Measurements from ENCODE around the gene PCBD2.
"Not testable (repeated sequence)": the region's sequence is repeated elsewhere in the genome, so short reads cannot be mapped to it uniquely, and the experiment has no call there.

Gene PCBD2

DNA sequence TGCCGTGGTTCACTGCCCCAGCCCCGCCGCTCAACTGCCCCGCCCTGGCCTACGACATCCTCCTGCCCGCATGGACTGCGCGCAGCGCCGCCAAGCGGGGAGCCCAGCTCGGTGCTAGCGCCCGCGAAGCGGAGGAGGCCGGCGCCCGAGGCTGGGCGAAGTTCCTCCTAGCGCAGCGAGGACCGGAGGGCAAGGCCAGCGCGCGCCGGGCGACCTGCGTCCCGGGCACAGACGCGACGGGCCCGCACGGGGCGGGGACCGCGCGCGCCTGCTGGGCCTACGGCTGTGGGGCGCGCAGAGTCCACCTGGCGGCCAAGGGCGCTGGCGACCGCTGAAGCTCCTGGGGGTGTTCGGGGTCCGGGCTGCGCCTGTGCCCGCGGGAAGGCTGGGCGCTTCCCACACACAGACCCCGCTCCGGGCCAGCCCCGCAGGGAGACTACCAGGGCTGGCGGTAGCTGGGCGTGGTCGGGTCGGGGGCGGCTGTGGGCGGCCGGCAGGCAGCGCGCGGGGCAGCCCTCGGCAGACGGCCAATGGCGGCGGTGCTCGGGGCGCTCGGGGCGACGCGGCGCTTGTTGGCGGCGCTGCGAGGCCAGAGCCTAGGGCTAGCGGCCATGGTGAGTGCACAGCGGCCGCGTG lies at the start of gene PCBD2:
Gene PCBD2, plus strand, starts transcription at position 522 of the 636 bp plus-strand sequence. Its CDS starts 9 bp downstream, at position 531.
- DNase-seq: peak; percentile 91

DNA sequence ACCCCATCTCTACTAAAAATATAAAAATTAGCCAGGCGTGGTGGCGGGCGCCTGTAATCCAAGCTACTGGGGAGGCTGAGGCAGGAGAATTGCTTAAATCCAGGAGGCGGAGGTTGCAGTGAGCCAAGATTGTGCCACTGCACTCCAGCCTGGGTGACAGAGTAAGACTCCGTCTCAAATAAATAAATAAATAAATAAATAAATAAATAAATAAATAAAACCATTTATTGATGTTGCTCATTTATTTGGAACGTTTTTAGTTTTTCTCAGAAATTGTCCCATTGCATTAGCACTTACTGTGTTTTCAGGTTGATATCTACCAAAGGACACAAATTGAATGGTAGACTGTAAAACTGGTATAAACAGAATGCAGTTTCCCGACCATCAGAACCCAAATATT lies 48.5 kb upstream of the PCBD2 start:
- DNase-seq: not testable (repeated sequence)

DNA sequence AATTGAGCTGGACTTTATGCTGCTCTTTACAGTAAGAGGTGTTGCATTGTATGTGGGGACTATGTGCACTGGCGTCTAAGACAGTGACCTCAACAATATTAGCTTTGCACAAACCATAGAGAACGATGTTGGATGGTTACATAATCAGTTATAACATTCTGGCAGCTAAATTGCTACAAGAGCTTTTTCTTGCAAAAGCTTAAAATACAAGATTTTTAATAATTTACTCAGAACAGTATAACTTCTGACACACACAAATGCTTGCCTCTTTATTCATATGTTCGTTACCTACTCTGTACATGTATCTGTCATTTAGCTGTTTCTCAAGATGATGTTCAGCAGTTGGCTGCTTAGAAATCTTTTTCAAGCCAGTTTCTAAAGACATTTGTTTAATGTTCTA lies 47.5 kb upstream of the PCBD2 start:
- no peak for DNase-seq

DNA sequence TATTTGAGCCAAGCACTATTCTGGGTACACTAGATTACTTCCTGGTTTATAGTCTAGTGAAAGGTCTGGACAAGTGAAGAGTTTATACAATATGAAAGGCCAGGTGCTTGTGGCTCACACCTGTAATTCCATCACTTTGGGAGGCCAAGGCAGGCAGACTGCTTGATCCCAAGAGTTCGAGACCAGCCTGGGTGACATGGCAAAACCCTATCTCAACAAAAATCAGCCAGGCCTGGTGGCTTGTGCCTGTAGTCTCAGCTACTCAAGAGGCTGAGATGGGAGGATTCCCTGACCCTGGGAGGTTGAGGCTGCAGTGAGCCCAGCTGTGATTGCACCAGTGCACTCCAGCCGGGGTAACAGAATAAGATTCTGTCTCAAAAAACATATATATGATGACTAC lies 40.2 kb upstream of the PCBD2 start:
- no peak for DNase-seq

DNA sequence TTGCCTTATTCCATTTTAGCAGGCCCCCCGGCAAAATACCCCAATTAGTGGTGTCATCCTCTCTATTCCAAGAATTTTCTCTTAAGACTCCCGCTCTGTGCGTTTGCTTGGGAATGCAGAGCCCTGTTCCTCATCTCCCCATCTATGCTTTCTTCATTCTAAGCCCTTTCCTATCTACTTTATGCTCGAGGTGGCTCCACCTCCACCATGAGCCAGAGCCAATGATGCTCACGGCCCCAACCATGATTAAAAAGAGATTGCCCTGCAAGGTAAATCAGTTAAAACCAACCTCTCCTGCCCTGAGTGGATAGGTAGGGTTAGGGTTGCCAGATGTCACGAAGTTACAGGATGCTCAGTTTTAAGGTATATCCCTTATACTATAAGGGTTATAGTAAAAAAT lies 31.4 kb upstream of the PCBD2 start:
- peak; percentile 22 for DNase-seq

DNA sequence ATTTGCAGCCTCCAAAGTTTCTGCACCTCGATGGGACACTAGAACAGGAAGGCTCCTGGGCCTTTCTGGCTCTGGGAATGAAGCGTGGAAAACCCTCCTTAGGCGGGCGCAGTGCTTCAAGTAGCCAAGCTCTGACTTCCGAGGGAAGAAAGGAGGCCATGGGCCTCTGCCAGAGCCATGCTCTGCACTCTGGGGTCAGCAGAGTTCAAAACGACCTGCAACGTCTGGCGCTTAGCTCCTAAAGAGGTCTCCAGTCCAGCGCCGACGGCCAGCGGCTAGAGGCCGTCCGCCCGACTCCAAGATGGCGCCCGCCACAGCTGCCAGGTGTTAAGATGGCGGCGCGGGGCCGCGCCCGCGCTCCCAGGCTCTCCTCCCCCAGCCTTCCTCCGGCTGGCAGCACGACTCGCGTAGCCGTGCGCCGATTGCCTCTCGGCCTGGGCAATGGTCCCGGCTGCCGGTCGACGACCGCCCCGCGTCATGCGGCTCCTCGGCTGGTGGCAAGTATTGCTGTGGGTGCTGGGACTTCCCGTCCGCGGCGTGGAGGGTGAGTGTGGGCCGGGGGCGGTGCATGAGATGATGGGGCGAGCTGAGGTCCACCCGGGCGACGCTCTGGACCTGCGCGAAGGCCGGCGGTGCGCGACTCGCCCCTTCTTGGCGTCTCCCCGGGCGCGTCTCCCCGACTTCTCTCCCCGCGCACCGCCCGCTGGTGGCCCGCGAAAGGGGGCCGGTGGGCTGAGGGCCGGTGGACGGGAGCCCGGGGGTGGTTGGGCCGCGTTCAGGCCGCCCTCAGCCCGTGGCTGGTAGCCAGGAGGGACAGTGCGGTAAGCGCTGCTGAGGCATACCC lies 30.7 kb upstream of the PCBD2 start, which contains the start of gene TXNDC15:
Gene TXNDC15, plus strand, starts transcription at position 385 of the 844 bp plus-strand sequence. Its CDS starts 57 bp downstream, at position 442.
- peak; percentile 81 for DNase-seq

DNA sequence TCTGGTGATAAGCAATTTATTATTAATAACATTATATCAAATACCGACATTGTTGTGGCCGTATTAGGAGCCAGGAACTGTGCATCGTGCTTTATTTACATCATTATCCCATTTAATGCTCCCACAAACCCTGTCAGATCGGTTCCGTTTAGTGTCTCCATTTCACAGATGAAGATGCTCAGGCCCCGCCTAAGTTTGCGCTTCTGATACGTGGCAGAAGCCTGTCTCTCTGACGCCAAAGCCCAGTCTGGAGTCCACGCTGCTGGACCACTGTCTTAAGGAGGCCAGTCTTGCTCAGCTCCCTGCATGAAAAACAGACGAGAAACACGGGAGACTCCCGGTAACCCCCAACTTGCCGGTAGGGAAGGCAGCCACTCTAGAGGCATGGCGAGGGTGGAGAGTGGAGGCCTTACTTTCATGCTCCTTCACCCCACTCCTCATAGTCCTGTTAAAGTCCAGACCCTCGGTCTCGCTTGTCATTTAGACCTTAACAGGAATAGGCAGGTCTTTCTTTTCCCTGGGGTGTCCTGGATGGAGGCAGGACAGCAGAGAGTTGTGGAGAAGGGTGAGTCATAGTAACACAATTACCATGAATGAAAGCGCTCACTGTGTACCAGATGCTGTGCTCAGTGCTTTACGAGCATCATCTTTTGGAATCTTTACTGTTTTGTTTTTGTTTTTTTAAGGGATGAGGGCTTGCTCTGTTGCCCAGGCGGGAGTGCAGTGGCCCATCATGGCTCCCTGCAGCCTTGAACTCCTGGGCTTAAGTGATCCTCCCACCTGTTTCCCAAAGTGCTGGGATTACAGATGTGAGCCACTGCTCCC lies 29.9 kb upstream of the PCBD2 start:
- DNase-seq: peak; percentile 44

DNA sequence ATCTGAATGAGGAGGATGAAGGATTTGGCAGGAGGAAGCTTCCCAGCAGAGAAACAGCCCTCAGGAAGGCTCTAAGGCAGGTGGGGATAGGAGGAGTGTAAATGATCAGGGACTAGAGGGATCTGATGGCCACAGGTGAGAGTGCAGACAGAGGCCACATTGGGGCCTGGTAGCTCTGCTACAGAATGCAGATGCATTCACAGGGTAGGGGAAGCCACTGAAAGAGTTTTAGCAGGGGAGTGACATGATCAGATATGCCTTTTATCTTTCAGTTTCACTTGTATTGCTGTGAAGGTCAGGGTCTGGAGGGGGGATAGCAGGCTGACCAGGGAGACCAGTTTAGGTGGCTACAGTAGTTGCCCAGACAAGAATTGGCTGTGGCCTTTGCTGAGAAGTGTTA lies 27.8 kb upstream of the PCBD2 start:
- DNase-seq: no peak

DNA sequence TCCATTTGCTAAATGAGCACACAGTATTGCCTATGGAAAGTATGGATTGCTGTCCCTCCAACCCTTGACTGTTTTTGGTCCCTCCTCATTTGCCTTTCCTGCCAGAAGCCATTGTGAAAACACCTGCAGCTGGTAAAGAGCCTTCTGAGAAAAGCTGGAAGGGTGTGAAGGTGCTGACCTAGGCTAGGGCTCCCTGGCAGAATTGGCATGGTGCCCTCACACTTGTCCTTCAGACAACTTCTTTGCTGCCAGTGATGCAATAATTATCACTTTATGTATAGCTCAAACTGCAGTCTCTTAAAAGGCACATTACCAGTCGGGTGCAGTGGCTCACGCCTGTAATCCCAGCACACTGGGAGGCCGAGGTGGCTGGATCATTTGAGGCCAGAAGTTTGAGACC lies 26.5 kb upstream of the PCBD2 start:
- no peak for DNase-seq

DNA sequence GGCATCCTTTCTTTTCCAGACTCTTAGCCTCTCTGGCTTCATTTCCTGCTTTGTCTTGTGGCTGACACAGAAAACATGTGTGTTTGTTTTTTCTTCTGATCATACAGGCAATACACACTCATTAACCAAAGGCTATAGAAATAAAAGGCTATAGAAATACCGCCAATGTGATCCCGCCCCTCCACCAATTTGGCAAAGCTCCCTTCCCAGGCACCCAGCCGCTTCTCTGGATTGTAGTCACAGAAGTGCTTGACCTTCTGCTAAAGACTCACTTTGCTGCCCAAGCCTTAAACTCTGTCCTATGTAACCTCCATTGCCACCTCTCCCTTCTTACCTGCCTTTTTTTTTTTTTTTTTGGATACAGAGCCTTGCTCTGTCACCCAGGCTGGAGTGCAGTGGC lies 25.5 kb upstream of the PCBD2 start:
- no peak for DNase-seq

DNA sequence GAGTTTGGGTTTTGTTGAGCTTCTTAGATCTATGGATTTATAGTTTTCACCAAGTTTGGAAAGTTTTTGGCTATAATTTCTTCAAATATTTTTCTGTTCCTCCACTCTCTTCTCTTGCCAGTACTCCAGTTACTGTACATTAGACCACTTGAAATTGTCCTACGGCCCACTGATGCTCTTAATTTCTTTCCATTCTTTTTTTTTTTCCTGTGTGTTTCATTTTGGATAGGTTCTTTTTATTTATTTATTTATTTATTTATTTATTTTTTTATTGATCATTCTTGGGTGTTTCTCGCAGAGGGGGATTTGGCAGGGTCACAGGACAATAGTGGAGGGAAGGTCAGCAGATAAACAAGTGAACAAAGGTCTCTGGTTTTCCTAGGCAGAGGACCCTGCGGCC lies 24.0 kb upstream of the PCBD2 start:
- not testable (repeated sequence) for DNase-seq

DNA sequence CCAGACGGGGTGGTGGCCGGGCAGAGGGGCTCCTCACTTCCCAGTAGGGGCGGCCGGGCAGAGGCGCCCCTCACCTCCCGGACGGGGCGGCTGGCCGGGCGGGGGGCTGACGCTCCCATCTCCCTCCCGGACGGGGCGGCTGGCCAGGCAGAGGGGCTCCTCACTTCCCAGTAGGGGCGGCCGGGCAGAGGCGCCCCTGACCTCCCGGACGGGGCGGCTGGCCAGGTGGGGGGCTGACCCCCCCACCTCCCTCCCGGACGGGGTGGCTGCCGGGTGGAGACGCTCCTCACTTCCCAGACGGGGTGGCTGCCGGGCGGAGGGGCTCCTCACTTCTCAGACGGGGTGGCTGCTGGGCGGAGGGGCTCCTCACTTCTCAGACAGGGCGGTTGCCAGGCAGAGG lies 23.2 kb upstream of the PCBD2 start:
- not testable (repeated sequence) for DNase-seq

DNA sequence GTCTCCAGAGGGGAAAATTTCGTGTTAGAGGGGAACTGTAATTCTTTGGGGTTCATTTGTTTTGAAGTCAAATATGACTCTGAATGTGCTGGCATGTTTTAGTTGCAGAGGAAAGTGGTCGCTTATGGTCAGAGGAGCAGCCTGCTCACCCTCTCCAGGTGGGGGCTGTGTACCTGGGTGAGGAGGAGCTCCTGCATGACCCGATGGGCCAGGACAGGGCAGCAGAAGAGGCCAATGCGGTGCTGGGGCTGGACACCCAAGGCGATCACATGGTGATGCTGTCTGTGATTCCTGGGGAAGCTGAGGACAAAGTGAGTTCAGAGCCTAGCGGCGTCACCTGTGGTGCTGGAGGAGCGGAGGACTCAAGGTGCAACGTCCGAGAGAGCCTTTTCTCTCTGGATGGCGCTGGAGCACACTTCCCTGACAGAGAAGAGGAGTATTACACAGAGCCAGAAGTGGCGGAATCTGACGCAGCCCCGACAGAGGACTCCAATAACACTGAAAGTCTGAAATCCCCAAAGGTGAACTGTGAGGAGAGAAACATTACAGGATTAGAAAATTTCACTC lies 17.3 kb upstream of the PCBD2 start:
- DNase-seq: no peak

DNA sequence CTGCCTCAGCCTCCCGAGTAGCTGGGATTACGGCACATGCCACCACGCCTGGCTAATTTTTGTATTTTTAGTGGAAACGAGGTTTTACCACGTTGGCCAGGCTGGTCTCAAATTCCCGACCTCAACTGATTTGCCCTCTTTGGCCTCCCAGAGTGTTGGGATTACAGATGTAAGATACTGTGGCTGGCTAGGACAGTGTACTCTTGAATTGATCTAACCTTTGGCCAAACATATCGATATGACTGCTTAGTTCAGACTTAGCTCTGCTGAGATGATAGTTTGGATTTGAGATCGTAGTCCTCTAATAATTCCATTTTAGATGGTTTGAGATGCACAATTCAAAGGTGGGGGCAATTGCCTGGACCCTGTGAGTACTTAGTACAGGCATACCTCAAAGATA lies 15.6 kb upstream of the PCBD2 start:
- DNase-seq: no peak

DNA sequence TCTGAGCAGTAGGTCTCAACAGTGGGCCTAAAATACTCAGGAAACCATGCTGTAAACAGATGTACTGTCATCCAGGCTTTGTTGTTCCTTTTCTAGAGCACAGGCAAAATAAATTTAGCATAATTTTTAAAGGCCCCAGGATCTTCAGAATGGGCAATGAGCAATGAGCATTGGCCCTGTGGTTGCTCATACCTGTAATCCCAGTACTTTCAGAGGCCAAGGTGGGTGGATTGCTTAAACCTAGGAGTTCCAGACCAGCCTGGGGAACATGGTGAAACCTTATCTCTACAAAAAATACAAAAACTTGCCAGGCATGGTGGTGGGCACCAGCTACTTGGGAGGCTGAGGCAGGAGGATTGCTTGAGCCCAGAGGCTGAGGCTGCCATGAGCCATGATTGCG lies 13.5 kb upstream of the PCBD2 start:
- DNase-seq: no peak

DNA sequence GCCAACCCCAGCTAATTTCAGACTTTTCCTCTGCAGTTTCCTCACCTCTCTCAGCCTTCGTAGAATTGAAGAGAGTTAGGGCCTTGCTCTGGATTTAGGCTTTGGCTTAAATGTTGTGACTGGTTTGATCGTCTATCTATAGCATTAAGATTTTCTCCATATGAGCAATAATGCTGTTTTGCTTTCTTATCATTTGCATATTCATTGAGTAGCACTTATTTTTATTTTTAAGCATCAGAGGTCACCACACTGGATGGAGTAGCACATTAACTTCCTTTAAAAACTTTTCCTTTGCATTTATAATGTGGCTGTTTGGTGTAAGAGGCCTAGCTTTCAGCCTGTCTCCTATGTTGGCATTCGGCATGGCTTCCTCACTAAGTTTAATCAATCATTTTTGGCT lies 12.6 kb upstream of the PCBD2 start:
- DNase-seq: no peak

DNA sequence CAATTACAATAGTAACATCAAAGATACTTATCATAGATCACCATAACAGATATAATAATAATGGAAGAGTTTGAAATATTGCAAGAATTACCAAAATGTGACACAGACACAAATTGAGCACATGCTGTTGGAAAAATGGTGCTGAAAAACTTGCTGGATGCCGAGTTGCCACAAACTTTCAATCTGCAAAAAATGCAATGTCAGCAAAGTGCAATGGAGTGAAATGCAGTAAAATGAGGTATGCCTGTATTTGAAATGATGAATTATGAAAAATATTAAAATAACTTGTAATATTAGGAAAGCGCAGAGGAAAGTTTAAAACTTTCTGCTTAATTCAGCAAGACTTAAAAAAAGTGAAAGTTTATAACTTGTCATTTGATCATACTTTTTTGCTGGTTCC lies 12.0 kb upstream of the PCBD2 start:
- DNase-seq: no peak

DNA sequence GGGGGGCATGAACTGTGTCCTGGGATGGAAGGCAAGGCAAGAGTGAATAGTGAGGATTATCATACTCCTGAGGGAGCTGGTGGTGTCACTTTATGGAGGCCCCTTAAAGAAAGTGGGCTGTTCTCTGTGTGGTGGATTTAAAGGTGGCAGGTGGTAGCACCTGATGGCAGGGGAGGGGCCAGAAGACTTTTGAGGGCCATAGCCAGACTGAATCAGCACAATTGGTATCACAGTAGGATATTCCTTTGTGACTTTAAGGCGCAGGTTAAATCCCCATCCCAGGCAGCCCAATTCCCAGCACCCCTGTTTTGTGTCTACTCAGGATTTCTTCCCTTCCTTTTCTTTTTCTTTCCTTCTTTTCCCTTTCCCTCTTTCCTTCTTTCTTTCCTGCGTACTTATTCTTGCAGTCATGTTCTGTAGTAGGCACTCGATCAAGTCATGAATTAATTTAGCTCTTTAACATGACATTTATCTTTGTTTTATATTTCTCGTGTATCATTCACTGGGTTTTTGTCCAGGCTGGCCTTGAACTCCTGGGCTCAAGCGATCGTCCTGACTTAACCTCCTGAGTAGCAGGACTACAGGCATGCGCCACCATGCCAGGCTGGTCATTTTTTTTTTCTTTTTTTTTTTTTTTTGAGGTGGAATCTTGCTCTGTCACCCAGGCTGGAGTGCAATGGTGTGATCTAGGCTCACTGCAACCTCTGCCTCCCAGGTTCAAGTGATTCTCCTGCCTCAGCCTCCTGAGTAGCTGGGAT lies 11.0 kb upstream of the PCBD2 start:
- DNase-seq: no peak

DNA sequence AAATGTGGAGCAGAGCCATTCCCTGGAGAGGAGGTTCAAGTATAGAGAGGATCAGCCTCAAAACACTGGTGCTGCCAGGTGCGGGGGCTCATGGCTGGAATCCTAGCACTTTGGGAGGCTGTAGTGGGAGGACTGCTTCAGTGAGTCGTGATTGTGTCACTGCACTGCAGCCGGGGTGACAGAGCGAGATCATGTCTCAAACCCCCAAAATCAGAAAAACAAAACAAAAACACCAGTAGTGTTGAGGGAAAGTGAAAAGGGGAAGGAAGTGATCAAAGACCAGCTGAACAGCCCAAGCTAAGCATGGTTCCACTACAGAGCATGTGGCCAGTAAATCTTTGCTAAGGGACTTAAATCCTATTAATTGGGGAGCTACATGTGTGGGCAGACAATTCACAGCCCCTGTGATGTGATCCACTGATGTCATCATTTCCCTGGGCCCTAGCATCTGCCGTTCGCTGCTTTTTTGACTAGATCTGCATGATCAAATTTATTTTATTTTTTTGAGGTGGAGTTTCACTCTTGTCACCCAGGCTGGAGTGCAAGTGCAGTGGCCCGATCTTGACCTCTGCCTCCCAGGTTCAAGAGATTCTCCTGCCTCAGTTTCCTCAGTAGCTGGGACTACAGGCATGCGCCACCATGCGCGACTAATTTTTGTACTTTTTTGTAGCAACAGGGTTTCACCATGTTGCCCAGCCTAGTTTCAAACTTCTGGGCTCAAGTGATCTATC lies 2.7 kb upstream of the PCBD2 start:
- no peak for DNase-seq

DNA sequence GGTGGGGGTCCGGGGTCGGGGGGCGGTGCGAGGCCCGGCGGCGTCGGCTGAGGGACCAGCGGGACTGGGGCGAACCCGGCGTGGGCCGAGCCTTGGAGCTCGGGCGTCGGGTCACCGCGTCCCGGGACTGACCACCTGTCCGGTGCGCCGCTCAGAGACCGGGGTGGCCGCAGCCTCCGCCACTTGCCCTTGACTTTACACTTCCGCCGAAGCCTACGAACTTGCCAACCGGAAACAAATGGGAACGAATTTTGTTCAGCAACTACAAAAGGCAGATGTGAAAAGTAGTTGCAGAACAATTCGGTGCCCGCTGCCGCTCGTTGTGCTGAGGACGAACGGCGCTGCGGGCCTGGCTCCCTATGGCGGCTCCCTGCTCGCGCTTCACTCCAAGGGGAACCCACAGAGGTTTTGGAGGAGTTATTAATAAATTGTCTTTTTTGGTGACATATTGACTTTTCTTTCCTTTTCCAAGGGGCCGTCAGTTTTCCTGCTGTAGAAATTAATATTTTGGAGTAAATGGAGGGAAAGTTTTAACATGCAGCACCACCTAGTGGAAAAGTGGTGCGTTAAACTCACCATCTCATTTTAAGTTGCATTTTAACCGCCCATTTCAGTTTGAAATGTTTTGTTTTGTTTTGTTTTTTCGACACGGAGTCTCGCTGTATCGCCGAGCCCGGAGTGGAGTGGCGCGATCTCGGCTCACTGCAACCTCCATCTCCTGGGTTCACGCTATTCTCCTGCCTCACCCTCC lies 490 bp downstream of the PCBD2 start:
- peak; percentile 63 for DNase-seq

DNA sequence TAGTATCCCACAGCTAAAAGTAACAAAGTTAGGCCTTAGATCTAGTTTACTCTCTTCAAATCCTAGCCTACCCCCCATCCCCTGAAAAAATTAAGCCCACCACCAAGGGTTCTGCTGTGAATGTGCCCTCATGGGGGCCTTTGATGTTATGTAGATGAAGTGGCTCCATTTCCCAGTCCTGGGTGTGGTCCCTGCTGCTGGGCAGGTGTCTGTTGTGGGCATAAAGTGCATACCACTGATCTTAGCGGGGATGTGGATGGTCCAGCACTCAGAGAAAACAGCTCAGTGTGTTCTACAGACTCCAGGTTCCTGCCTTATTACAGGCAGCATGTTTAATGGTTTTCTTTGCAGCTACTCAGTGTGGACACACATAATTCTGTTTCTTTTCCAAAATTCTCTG lies 1.9 kb downstream of the PCBD2 start:
- no peak for DNase-seq

All from stimulated activated CD4-positive, alpha-beta T cell treated with anti-CD3 and anti-CD28 coated beads, Interleukin-4, amount 100 ng/mL, for 24 hours (primary cell).